ENCODE data around the gene HDAC2. TPM values are rescaled to one million over a fixed set of nuclear protein-coding genes. Genes with fewer than 3 reads are reported as not detected.

HDAC2 gene
- total RNA-seq, 1 experiment from 2014 or later, result 118 TPM

- H3K27ac Mint-ChIP-seq (ENCODE audit: low read depth, unreplicated experiment), result no peak overlapping the region
- no peaks in the 10 kb centered on the region for H3K9me3 Mint-ChIP-seq (ENCODE audit: unreplicated experiment)
- H3K27me3 Mint-ChIP-seq (ENCODE audit: insufficient read depth, unreplicated experiment), result no peaks in the 10 kb centered on the region
- no peak for TF ChIP-seq CTCF (IDR thresholded peaks at IDR 0.05; ENCODE audit: unreplicated experiment)
- ChIA-PET POLR2A (interaction anchor here (0.6 to 1.7 kb wide), 2 partner anchors 17 to 1686 kb away, joined by 3 to 4 read pairs; no protein-coding TSS in a partner anchor), CTCF (interaction anchor here (0.5 to 1.1 kb wide), 3 partner anchors 10 to 95 kb away, joined by 3 read pairs; no protein-coding TSS in a partner anchor)
- H3K4me1 Mint-ChIP-seq (ENCODE audit: insufficient read depth, unreplicated experiment), result no peaks in the 10 kb centered on the region
- intact Hi-C loops (cut with micrococcal nuclease), result no loop called here
- H3K4me3 Mint-ChIP-seq (ENCODE audit: unreplicated experiment), result no peak overlapping the region
- no TSS peak for BruUV-seq (replicated peaks)
- peaks cover 50% of the 10 kb centered on the region for H3K36me3 Mint-ChIP-seq (ENCODE audit: insufficient read depth, unreplicated experiment)
- DNase-seq (ENCODE audit: unreplicated experiment), result no peak
These were observed 17.6 kb downstream of the HDAC2 start for GRCh38 chr6:113953346-113953745.

- no peak for TF ChIP-seq CTCF (IDR thresholded peaks at IDR 0.05; ENCODE audit: unreplicated experiment)
- Mint-ChIP-seq H3K36me3 (ENCODE audit: insufficient read depth, unreplicated experiment) (peaks cover 59% of the 10 kb centered on the region), H3K27me3 (ENCODE audit: insufficient read depth, unreplicated experiment) (no peaks in the 10 kb centered on the region), H3K27ac (ENCODE audit: low read depth, unreplicated experiment) (no peak overlapping the region), H3K4me1 (ENCODE audit: insufficient read depth, unreplicated experiment) (no peaks in the 10 kb centered on the region), H3K9me3 (ENCODE audit: unreplicated experiment) (no peaks in the 10 kb centered on the region), H3K4me3 (ENCODE audit: unreplicated experiment) (no peak overlapping the region)
- intact Hi-C loops (cut with micrococcal nuclease), result no loop called here
- ChIA-PET CTCF (interaction anchor here (1.4 kb wide), 1 partner anchor 9 kb away, joined by 5 read pairs; no protein-coding TSS in a partner anchor), POLR2A (no interaction called here)
- no peak for DNase-seq (ENCODE audit: unreplicated experiment)
- no TSS peak for BruUV-seq (replicated peaks)
These were observed 21.4 kb downstream of the HDAC2 start for GRCh38 chr6:113949499-113949898.

DNA sequence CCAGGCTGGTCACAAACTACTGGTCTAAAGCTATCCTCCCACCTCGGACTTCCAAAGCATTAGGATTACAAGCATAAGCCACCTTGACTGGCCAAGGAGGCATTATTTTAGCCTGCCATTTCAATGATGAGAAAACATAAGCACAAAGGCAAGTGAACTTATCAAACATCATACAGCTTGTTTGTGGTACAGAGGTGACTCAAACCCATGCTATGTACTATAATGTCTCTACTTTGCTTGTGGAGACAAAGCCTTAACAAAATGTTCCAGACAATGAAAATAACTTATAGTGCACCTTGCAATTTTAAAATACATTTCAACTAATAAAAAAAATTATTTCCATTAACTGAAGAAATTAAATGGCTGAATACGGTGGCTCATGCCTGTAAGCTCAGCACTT, 26.2 kb downstream of the HDAC2 start:
- Mint-ChIP-seq H3K36me3 (ENCODE audit: insufficient read depth, unreplicated experiment) (peaks cover 78% of the 10 kb centered on the region), H3K27me3 (ENCODE audit: insufficient read depth, unreplicated experiment) (no peaks in the 10 kb centered on the region), H3K4me1 (ENCODE audit: insufficient read depth, unreplicated experiment) (no peaks in the 10 kb centered on the region), H3K9me3 (ENCODE audit: unreplicated experiment) (no peaks in the 10 kb centered on the region), H3K27ac (ENCODE audit: low read depth, unreplicated experiment) (no peak overlapping the region), H3K4me3 (ENCODE audit: unreplicated experiment) (no peak overlapping the region)
- CTCF ChIA-PET, result interaction anchor here (0.6 to 0.9 kb wide), 2 partner anchors 1244 to 1610 kb away, joined by 3 to 4 read pairs; no protein-coding TSS in a partner anchor
- POLR2A ChIA-PET, result interaction anchor here (0.6 to 1.0 kb wide), 2 partner anchors 8 to 13 kb away, joined by 3 to 4 read pairs; no protein-coding TSS in a partner anchor
- BruUV-seq (replicated peaks), result no TSS peak
- TF ChIP-seq CTCF (IDR thresholded peaks at IDR 0.05; ENCODE audit: unreplicated experiment), result no peak
- intact Hi-C loops (cut with micrococcal nuclease), result no loop called here
- DNase-seq (ENCODE audit: unreplicated experiment), result no peak

DNA sequence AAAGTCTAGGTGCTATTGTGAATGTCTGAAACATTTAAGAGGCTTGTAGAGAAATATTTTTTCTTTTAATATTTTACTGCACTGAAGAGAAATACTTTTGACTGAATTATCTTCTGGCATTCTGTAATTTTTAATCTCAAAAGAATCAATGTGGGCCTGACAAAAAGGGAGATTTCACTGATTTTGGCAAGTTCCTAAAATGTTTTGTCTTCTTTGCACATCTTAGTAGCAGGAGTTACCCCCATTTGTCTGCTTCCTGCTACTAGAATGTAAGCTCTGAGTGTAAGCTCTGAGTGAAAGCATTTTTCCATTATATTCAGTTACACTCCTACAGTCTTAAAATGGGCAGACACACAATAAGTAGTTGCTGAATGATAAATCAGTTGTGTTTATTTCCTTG, 31.1 kb downstream of the HDAC2 start:
- intact Hi-C loops (cut with micrococcal nuclease), result no loop called here
- CTCF ChIA-PET, result interaction anchor here (1.3 to 2.2 kb wide), 2 partner anchors 10 to 30 kb away, joined by 4 to 5 read pairs; no protein-coding TSS in a partner anchor
- no TSS peak for BruUV-seq (replicated peaks)

More for the DNA sequence above, 31.1 kb downstream of the HDAC2 start:
- H3K4me3 Mint-ChIP-seq (ENCODE audit: unreplicated experiment), result no peak overlapping the region
- H3K27me3 Mint-ChIP-seq (ENCODE audit: insufficient read depth, unreplicated experiment), result no peaks in the 10 kb centered on the region
- TF ChIP-seq CTCF (IDR thresholded peaks at IDR 0.05; ENCODE audit: unreplicated experiment), result no peak
- H3K9me3 Mint-ChIP-seq (ENCODE audit: unreplicated experiment), result no peaks in the 10 kb centered on the region
- no peaks in the 10 kb centered on the region for H3K4me1 Mint-ChIP-seq (ENCODE audit: insufficient read depth, unreplicated experiment)
- peaks cover 65% of the 10 kb centered on the region for H3K36me3 Mint-ChIP-seq (ENCODE audit: insufficient read depth, unreplicated experiment)
- no peak for DNase-seq (ENCODE audit: unreplicated experiment)
- POLR2A ChIA-PET, result no interaction called here
- H3K27ac Mint-ChIP-seq (ENCODE audit: low read depth, unreplicated experiment), result no peak overlapping the region

All from MCF 10A (cell line).